KOPT-K1 (cell line): ENCODE data around the gene MIP.
A peak's percentile ranks its signal among the peaks of the same experiment; 100 is the strongest.

Experiments used
- H3K27ac ChIP-seq: fragments of 200-600 bp; sonication (generic); 2 replicates; pipeline ENCODE4 v1.5.1; 2016; ENCODE audit warnings: antibody characterized with exemption, mild to moderate bottlenecking, low read depth, low read length; ENCODE audit not compliant: poor library complexity, severe bottlenecking
- H3K36me3 ChIP-seq: fragments of 200-600 bp; sonication (generic); 2 replicates; pipeline ENCODE4 v1.5.1; 2017; ENCODE audit warnings: antibody characterized with exemption, mild to moderate bottlenecking, low read length, moderate library complexity; ENCODE audit not compliant: insufficient read depth
- H3K9me3 ChIP-seq: fragments of 200-600 bp; sonication (generic); 2 replicates; pipeline ENCODE4 v1.5.1; 2017; ENCODE audit warnings: antibody characterized with exemption, low read length, mild to moderate bottlenecking; ENCODE audit not compliant: insufficient read depth, poor library complexity, severe bottlenecking

The MIP gene

DNA sequence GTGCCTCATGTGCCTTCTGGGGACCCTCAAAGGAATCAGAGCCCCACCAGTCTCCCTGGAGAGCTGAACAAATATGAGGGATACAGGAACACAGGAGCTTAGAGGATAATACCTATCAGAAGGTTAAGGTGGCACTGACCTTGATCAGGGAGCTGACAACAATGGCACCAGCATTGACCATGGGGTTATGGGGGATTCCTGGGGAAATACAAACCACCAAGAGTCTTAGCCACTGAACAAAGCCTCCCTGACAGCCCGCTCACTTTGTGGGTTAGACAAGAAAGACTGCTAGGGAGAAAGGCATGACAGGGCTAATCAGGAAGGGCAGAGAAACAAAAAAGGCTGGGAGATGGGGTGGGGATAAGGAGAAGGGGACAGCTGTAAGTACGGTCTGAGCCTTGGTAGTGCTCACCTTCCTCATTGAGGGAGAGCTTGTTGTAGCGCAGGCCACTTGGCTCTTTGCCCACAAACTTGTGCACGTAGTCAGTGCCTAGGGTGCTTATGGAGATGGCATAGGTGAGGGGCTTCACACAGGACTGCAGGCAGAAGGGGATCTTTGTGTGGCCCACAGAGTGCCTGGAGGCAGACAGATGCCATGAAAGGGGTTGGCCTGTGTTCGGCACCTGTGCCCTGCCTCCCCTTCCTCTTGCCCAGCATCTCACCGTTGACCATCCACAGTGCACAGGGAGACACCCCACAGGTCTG is 23.2 kb upstream of the MIP start:
- peaks cover 11% of the 10 kb centered on the region; the same call in 1 of the 2 replicates for H3K36me3 ChIP-seq
- no peaks in the 10 kb centered on the region for H3K9me3 ChIP-seq
- H3K27ac ChIP-seq: no peak overlapping the region

DNA sequence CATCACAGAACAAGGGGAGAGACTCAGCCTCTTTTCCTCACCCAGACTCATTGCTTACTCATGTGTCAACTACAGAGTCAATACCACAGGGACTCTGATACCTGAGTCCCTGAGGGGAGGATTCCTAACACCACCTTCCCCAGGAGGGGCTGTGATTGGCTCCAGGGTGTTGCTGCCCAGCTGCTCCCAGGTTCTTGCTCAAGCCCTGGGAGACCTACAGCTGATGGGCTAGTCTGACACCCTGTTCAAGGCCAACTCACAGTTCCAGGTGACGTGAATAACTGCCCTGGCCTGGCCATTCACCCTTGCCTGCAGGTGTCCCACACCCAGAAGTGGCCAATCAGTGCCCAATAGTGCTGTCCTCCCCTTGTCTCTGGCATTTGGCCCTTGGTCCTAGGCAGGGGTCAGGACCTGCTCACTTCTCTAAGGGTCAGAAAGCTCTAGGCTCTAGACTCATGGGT is 22.5 kb upstream of the MIP start:
- Histone ChIP-seq H3K36me3 (peaks cover 17% of the 10 kb centered on the region; the same call in 1 of the 2 replicates), H3K9me3 (no peaks in the 10 kb centered on the region), H3K27ac (no peak overlapping the region)

DNA sequence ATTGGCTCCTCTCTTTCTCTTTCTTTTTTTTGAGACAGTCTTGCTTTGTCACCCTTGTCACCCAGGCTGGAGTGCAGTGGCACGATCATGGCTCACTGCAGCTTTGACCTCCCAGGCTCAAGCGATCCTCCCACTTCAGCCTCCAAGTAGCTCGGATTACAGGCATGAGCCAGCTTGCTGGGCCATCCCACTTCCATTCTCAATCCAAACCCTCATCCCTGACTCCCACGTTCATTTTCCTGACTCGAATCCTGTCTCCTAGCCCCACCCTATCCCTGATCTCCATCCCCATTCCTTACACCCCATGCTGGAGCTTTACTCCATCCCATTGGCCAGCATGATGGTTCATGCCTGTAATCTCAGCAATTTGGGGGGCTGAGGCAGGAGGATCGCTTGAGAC is 21.7 kb upstream of the MIP start:
- peaks cover 25% of the 10 kb centered on the region for H3K36me3 ChIP-seq
- no peaks in the 10 kb centered on the region for H3K9me3 ChIP-seq
- no peak overlapping the region for H3K27ac ChIP-seq

DNA sequence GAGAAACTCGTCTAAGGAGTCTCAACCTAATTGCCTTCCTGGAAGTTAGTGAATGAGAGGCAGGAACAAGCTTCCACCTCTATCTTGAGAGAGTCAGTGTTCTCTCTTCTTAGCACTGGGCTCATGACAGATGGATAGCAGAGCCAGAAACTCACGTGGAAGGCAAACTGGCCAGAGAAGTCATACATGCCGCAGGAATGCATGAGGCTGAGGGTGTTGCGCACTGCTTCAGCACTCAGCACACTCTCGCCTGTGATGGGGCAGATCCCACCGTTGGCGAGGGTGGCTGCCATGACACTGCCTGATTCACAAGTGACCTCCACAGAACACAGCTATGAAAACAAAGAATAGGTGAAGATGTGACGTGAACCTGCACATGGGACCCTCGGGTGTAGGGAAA is 19.9 kb upstream of the MIP start:
- H3K27ac ChIP-seq: no peak overlapping the region
- no peaks in the 10 kb centered on the region for H3K9me3 ChIP-seq
- peaks cover 43% of the 10 kb centered on the region for H3K36me3 ChIP-seq

DNA sequence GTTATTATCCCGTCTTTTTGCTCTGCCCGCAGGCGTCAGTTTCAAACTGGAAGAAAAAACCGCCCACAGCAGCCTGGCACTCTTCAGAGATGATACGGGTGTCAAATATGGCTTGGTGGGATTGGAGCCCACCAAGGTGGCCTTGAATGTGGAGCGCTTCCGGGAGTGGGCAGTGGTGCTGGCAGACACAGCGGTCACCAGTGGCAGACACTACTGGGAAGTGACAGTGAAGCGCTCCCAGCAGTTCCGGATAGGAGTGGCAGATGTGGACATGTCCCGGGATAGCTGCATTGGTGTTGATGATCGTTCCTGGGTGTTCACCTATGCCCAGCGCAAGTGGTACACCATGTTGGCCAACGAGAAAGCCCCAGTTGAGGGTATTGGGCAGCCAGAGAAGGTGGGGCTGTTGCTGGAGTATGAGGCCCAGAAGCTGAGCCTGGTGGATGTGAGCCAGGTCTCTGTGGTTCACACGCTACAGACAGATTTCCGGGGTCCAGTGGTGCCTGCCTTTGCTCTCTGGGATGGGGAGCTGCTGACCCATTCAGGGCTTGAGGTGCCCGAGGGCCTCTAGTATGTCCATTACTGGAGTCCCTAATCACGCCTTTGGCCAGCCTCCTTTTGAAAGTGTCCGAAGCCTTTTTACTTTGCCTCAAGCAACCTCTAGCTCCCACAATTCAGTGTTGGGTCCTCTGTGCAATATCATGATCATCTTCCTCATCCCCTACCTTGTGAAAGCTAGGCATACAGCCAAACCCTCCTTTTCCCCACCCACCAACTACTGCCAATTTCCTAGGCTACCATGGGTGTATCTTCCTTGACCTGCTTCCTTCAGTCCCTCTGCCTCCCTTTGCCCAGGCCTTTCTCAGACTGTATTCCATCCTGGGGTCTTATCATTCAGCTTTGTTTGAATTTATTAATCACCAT is 14.8 kb upstream of the MIP start:
- Histone ChIP-seq H3K36me3 (peaks cover 44% of the 10 kb centered on the region), H3K9me3 (no peaks in the 10 kb centered on the region), H3K27ac (peak overlapping the region; percentile 91)

DNA sequence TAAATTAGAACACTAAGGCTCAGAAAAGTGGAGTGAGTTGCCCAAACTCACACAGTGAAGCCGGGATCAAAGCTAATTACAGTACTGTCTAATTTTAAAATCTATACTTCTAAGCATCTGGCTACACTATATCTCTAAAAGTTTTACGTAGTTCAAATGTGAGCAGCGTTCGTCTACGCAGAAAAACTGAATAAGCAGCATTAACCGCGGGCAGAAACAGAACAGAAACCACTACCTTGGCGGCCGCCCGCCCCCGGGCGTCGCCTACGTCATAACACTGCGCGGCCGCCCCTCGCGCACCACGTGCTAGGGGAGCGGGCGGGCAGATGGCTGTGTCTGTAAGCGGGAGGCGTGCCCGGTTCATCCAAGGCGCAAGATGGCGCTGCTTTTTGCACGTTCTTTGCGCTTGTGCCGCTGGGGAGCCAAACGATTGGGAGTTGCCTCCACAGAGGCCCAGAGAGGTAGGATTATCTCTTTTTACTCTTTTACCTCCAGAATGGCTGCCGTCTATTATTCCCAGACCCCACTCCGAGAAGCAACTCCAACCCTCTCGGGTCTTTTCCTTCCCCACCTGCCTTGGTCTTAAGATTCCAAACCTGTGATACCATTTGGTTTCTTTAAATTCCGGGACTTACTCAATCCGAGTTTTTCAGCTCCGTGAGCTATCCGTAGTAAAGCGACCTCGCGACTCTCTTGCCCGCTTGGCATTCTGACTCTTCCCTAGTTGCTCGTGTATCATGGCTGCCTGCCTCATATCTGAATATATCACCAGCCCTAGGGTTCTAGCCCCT is 14.0 kb upstream of the MIP start, which contains the start of gene SPRYD4:
TSS of gene SPRYD4 (plus strand) at position 363 of the 791 bp plus-strand sequence. CDS start at position 377, 14 bp downstream.
- Histone ChIP-seq H3K36me3 (peaks cover 40% of the 10 kb centered on the region), H3K9me3 (no peaks in the 10 kb centered on the region), H3K27ac (peak within 1 kb of the TSS; percentile 91)

DNA sequence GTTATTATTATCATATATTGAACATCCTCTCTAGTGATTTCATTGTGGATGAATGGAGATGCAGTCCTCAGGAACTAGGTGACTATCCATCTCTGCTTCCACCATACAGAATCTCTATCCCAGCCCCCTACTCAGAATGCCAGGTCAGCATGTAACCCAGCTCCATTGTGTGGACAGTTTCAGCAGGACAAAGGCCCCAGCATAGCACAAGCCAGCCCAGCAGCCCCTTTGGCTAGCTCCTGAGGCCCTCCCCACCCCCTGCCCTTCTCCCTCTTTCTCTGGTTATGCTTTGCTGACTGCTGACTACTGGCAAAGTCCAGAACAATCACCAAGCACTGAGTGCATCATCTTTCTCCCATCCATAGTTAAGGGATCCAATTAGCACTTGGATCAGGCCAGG is 8.1 kb upstream of the MIP start:
- H3K36me3 ChIP-seq: no peaks in the 10 kb centered on the region
- no peak overlapping the region for H3K27ac ChIP-seq
- no peaks in the 10 kb centered on the region for H3K9me3 ChIP-seq

DNA sequence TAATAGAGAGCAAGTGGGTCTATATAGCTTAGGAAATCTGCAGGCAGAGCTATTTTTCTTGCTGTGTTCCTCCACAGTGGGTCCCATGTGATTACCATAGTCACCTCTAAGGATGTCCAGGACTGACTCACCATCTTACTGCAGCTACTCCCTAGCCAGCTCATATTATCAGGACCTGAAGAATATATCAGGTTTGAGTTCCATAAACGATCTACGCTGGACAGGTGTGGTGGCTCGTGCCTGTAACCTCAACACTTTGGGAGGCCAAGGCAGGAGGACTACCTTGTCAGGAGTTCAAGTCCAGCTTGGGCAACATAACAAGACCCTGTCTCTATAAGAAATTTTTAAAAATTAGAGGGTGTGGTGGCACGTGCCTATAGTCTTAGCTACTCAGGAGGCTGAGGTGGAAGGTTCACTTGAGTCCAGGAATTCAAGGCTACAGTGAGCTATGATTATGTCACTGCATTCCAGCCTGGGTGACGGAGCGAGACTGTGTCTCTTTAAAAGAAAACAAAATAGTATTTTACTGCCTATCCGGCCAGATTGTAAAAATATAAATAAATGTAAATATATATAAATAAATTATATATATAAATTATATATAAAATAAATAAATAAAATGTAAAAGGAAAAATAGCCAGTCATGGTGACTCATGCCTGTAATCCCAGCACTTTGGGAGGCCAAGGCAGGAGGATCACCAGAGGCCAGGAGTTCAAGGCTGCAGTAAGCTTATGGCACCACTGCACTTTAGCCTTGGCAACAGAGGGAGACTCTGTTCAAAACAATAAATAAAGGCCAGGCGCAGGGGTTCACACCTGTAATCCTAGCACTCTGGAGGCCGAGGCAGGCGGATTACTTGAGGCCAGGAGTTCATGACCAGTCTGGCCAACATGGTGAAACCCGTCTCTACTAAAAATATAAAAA is 7.0 kb upstream of the MIP start:
- H3K27ac ChIP-seq: no peak overlapping the region
- H3K36me3 ChIP-seq: no peaks in the 10 kb centered on the region
- H3K9me3 ChIP-seq: no peaks in the 10 kb centered on the region

DNA sequence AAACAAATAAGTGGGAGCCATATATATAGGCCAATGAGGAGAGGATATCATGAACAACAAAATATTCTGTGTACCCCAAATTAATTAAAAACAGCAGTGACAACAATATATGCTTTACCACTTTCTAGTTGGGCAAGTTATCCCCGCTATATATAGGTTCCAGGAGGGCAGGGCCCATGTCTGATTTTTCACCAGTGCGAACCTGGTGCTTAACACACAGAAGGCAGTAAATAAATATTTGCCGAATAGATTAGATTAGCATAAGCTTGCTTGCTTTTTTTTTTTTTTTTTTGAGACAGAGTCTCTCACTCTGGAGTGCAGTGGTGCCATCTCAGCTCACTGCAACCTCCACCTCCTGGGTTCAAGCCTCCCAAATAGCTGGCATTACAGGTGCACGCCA is 3.4 kb upstream of the MIP start:
- Histone ChIP-seq H3K9me3 (no peaks in the 10 kb centered on the region), H3K36me3 (no peaks in the 10 kb centered on the region), H3K27ac (no peak overlapping the region)

DNA sequence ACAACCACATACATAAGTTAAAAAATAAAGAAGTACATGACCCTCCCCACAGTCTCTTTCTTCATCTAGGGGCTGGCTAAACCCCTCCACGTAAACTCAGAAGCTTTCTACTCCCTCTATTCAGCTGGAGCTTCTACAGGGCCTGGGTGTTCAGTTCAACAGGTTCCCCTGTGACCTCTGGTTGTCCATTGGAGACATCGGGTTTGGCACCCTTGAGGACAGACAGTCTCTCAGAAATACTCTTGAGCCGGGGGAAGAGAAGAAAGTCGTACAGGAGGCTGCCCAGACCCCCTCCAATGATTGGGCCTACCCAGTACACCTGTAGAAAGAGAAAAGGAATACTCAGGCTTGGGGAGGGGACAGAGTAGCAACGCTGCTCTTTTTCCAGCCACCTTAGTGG is 3.3 kb downstream of the MIP start:
- no peaks in the 10 kb centered on the region for H3K9me3 ChIP-seq
- H3K27ac ChIP-seq: no peak overlapping the region
- peaks cover 4% of the 10 kb centered on the region; the same call in 1 of the 2 replicates for H3K36me3 ChIP-seq

DNA sequence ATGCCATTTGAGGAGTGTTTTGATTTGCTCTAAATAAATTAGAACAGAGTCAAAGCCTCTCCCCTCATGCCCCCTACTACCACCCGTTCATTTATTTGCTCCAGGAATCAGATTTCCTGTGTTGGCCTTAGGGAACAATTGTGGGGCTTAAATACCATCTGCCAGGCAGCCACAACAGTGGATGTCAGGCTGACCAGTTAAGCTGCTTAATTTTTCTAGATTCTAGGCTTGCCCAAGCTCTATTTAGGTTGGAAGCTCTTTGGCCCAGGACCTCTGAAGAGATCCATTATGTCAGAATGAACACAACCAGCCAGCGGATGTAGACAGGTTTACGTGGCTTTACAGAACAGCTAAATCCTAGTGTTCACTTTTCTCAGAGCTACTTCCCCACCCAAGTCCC is 4.2 kb downstream of the MIP start:
- no peak overlapping the region for H3K27ac ChIP-seq
- H3K36me3 ChIP-seq: peaks cover 10% of the 10 kb centered on the region; the same call in 1 of the 2 replicates
- H3K9me3 ChIP-seq: no peaks in the 10 kb centered on the region

DNA sequence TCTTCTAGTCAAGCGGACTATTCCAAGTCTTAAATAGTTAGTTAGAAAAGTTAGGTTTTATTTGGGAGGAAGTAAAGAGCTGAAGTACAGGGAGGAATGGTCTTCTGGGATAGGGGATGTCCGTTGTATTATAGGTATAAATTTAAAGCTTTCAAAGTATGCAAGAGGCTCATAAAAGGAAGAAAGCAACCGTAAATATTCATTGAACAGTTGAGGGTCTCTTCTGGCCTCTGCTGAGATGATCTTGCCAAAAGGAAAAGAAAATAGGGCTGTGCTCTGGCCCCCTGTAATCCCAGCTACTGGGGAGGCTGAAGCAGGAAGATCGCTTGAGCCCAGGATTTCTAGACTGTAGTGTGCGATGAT is 4.9 kb downstream of the MIP start:
- H3K27ac ChIP-seq: peak overlapping the region; percentile 96
- no peaks in the 10 kb centered on the region for H3K9me3 ChIP-seq
- peaks cover 13% of the 10 kb centered on the region; the same call in 1 of the 2 replicates for H3K36me3 ChIP-seq

DNA sequence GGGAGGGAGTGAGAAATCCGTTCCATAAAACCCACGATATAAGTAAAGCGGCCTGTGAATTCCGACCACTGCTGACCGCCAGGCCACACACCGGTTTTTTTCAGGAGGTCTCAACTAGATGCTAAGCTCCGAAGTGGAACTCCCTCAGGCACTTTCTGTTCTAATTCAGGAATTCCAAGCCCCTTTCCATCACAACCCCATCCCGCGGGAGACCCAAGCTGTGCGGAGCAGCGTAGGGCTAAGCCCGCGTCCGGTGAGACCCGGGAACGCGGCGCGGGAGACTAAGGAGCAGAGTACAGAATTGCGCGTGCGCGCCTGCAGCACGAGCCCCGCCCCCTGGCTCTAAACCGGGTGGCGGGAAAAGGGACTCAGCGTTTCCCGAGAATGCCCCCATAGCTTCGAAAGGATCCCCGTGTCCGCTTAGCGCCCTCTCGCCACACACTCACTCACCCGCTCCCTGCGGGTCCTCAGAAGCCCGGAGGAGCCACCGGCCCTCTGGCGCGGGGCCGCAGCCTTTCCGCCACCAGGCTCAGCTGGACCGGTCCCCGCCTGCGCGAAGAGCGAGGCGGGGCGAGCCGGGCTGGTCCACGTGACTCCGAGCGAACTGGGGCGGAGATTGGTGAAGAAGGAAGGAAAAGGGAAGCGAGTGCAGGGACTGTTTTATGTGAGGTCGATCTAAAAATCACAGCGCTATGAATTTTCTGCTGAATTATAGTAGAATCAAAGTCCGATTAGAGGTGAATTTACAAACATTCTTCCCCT is 5.4 kb downstream of the MIP start, which contains the start of gene TIMELESS:
TSS of gene TIMELESS (minus strand) at position 567 of the 762 bp plus-strand sequence. CDS start 15,256 bp downstream, outside the sequence.
- Histone ChIP-seq H3K36me3 (peaks cover 19% of the 10 kb centered on the region; the same call in 1 of the 2 replicates), H3K27ac (peak within 1 kb of the TSS; percentile 96)

More for the DNA sequence above, 5.4 kb downstream of the MIP start, which contains the start of gene TIMELESS:
- no peaks in the 10 kb centered on the region for H3K9me3 ChIP-seq
